SHP77 treated with DMSO at 0.1 percent for 48 hours (cell line): ENCODE measurements around the gene SLC37A1.
"Not testable (repeated sequence)": the region's sequence is repeated elsewhere in the genome, so short reads cannot be mapped to it uniquely, and the experiment has no call there.

Source experiments
- DNase-seq: peaks from one replicate; lab custom pipeline; 2025; lab: John Stamatoyannopoulos, UW

Gene SLC37A1

GRCh38 chr21:42619841-42620240, 106.2 kb downstream of the SLC37A1 start:
- DNase-seq, result no peak

GRCh38 chr21:42621166-42621818, 107.6 kb downstream of the SLC37A1 start:
- DNase-seq, result no peak

DNA sequence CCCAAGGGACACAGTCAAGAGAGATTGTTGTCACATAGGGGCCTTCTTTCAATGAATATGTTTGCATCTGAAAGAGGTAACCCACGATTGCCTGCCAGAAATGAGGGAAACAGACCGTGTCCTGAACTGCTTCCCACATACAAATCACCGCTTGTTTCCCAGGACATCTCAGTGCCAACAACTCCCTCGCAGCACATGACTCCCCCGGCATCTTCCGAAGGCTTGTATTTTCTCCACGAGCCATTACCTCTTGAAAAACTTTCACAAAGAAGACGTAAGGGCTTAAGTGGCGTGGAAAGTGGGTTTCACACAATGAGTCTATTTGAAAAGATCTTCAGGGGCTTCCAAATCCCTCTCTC, 108.1 kb downstream of the SLC37A1 start:
- no peak for DNase-seq

GRCh38 chr21:42622284-42622683, 108.6 kb downstream of the SLC37A1 start:
- no peak for DNase-seq

DNA sequence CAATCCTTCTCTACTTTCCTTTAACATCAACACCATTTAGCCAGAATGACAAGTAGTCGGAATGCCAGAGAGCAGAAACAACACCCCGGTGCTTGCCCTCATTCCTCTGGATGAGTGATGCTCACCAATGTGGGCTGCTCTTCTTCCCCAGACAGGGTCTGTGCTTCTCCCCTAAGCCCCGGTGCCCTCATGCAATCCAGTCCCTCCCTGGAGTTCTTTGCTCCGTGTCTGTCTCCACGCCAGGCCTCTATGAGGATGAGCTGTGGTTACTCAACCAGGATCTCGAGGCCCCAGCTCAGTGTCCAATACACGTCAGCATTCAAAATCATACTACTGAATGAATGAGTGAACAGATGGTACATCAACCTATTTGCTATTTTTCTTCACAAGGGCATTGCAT, 110.0 kb downstream of the SLC37A1 start:
- no peak for DNase-seq

- no peak for DNase-seq
These were observed 110.6 kb downstream of the SLC37A1 start for GRCh38 chr21:42624095-42624790.

DNA sequence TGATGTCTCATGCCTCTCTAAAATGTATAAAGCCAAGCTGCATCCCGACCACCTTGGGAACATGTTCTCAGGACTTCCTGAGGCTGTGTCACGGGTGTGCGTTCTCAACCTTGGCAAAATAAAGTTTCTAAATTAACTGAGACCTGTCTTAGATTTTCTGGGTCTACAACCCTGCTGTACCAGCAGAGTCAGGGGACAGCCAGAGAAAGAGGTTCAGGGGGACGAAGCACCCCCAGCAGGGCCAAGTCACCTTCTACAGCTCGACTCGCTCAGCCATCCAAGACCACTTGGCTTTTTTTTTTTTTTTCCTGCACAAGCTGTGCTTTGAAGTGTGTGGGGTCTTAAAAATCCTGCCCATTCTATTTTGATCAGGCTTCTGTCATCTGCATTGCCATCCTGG, 111.3 kb downstream of the SLC37A1 start:
- no peak for DNase-seq

DNA sequence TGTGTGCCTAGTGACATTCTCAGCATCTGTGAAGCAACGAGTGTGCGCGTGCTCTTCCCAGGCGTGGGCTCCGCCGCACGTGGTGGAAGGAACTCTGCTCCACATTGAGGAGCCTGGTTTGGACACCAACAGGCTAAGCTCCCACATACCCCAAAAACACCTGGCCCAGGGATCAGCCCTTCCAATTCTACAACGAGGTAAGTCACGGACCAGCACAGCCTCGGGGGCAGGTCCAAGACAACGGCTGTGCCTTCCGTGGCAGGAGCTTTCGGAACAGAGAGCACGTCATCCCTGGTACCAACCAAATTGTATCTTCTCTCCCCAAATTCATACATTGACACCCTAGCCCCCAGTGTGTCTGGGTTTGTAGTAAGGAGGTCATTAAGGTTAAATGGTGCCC, 112.5 kb downstream of the SLC37A1 start:
- DNase-seq, result no peak

- DNase-seq, result no peak
These were observed 114.1 kb downstream of the SLC37A1 start for GRCh38 chr21:42627527-42628289.

DNA sequence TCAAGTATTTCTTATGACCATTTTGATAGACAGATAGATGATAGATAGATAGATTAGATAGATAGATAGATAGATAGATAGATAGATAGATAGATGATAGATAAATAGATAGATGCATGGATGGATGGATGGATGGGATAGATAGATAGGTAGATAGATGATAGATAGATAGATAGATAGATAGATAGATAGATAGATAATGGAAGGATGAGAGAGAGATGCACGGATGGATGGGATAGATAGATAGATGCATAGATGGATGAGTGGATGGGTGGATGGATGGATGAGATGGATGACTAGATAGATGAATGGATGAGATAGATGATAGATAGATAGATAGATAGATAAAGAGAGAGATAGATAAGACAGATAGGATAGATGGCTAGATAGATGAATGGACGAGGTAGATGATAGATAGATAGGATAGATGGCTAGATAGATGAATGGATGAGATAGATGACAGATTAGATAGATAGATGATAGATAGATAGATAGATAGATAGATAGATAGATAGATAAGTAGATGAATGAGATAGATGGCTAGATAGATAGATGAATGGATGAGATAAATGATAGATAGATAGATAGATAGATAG, 114.9 kb downstream of the SLC37A1 start:
- not testable (repeated sequence) for DNase-seq

DNA sequence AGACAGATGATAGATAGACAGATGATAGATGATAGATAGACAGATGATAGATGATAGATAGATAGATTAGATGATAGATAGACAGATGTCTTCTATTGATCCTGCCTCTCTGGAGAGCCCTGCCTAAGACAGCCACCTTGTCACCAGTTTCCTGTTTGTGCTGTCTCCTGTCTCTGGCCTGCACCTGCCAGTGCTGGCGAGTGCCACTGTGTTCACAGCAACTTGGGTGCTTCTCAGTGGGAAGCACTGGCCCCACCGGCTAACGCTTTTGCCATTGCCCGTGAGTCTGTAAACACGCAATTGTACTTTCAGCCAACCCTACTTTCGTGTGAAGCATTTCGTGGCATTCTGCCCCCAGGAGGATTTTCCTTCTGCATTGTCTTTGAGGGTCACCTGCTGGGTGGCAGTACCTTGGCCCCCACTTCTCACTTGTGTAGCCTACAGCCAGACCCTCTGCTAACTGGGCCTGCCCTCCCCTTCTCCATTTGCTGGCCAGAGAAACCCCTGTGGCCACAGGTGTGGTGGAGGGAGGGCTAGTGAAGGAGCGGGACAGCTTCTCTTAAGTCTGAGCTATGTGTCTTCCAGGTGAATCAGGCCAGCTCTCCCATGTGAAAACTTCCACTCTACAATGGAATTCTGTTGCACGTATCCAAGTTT, 116.4 kb downstream of the SLC37A1 start:
- DNase-seq, result no peak

DNA sequence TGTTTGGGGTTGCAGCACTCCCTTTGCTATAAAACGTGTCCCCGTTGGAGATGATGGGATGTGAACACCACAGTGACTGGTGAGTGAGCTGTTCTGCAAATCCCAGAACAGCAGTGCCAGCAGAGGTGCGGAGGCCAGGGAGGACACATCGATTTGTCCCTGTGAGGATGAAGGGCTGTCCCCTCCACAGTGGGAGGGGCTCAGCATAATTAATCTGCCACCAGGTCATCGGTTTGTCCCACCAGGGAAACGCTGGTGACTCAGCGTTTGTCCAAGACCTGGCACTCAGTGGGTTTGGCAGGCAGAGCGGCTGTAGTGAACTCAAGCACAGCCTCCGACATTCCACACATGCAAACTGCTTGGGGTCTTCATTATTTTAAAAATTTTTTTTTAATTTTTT, 117.0 kb downstream of the SLC37A1 start:
- DNase-seq, result no peak
